ENCODE data around the gene UBAC2.

DNA sequence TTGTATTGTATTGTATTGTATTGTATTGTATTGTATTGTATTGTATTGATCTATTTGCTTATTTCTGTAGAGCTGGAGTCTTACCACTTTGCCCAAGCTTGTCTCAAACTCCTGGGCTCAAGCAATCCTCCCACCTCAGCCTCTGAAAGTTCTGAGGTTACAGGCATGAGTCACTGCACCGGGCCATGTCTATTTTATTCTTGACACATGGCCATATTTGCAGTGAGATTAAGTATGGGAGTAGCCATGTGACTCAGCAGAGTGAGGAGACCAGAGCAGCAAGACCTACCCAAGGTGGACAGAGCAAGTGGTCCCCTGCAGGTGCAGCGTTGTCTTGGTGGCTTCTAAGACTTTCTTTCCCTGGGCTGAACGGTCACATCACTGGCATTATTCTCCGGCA is 49.1 kb upstream of the UBAC2 start:
- no peak for TF ChIP-seq CTCF (IDR thresholded peaks at IDR 0.05 in 8 of 11, conservative IDR thresholded peaks at IDR 0.05 in 3 of 11)
- no peak for TF ChIP-seq POLR2AphosphoS5 (IDR thresholded peaks at IDR 0.05)
- TF ChIP-seq POLR2A (IDR thresholded peaks at IDR 0.05), result no peak

Measured in spleen (tissue), 7 donors.